ENCODE data around the gene TIMM9. TPM values are rescaled to one million over a fixed set of nuclear protein-coding genes. Genes with fewer than 3 reads are reported as not detected.
"Not testable (repeated sequence)": the region's sequence is repeated elsewhere in the genome, so short reads cannot be mapped to it uniquely, and the experiment has no call there.

TIMM9 gene
- total RNA-seq, 1 donor from 2014 or later: 23.2 TPM

DNA sequence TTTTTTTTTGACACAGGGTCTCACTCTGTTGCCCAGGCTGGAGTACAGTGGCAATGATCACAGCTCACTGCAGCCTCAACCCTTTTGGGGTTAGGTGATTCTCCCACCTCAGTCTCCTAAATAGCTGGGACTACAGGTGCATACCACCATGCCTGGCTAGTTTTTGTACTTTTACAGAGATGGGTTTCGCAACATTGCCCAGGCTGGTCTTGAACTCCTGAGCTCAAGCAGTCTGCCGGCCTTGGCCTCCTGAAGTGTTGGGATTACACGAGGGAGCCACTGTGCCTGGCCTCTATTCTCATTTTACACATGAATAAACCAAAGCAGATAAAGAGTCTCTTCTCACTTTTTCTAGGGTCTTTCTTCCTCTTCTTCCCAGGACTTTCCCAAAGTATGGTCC is 28.4 kb downstream of the TIMM9 start:
- FAIRE-seq (no peak), DNase-seq (ENCODE audit: low spot score in 2 of 2) (no peak)

DNA sequence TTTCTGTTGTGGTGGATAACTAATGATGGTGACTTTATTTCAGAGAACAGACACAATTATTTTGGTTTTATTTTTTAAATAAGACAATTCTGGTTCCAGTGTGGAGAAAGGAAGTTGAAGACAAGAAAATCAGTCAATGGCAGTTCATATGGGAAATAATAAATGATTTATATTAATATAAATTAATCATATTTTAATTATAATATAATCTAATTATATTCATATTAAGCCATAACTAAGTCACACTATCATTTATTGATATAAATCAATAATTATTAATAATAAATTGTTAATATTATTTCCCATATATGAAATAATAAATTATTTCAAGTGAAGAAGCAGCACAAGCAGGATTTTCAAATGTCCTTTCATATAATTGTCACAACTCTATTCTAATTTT is 28.8 kb downstream of the TIMM9 start:
- DNase-seq (ENCODE audit: low spot score in 2 of 2) (no peak), FAIRE-seq (no peak)

DNA sequence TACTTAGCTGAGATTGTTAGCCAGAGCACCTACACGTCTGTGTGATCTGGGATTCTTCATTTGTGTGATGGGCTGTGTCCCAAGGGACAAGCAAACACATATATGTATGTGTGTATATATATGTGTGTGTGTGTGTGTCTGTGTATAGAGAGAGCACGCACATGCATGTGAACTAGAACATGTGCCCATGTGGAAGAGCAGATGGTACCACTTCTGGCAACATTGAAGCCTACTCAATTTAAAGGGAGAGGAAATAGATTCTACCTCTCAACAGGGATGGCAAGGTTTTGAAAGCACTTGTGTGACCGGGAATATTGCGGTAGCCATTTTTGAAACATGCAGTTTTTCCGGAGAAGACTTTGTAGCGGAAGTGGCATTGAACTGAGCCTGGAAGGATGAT is 30.2 kb downstream of the TIMM9 start:
- FAIRE-seq (no peak), DNase-seq (ENCODE audit: low spot score in 2 of 2) (no peak)

DNA sequence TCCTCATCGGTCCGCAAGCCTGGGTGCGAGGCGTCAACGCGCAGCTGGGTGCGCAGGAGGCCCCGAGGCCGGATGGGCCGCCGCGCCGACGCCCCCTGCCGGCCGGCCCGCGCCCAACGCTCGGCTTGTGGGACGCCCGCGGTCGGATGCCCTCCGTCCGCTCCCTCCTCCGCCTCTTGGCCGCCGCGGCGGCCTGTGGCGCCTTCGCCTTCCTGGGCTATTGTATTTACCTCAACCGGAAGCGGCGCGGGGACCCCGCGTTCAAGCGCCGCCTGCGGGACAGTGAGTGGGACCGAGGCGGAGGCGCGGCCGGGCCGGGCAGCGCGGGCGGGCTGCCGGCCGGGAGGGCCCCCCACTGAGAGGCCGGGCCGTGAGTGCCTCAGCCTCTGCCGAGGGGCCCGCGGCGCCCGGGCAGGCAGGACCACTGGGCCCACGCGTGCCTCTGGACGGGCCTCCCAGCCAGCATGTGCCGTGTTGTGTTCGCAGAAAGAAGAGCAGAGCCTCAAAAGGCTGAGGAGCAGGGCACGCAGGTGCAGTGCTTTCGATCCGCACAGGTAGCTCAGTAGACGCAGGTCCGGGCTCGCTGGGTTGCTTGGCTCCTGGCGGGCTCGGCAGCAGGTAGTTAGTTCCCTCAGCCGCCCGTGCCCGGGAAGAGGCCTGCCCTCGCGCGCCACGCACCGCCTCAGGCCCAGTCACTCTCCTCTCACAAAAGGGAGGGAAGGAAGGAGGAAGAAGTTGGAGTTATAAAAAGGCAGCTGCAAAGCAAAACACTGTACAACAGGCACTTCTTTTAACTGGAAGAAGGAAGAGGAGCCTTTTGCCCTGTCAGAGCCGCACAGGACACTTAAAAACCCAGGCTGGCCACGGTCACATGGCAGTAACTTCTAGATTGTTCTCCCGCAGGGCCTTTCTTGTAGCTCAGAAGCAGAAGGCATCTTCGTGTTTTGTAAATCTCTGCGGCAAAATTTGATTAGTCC is 31.2 kb downstream of the TIMM9 start, which contains the start of gene TOMM20L:
Gene TOMM20L (plus strand): TSS at position 119 of the 977 bp plus-strand sequence. CDS start 28 bp downstream, at position 147.
- no peak for FAIRE-seq
- DNase-seq (ENCODE audit: low spot score in 2 of 2): peak; percentile 75 to 81

DNA sequence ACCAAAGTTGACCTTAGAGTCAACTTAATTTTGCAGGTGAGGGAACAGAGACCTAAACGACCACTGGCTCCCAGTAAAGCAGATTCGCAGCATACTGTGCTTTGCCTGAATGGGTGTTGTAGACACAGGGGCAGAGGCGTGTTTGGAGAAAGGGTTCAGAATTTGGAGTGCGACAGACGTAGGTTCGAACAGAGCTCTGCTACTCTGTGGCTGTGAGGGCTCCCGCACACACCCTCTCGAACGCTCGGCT is 31.8 kb downstream of the TIMM9 start:
- no peak for DNase-seq (ENCODE audit: low spot score in 2 of 2)

DNA sequence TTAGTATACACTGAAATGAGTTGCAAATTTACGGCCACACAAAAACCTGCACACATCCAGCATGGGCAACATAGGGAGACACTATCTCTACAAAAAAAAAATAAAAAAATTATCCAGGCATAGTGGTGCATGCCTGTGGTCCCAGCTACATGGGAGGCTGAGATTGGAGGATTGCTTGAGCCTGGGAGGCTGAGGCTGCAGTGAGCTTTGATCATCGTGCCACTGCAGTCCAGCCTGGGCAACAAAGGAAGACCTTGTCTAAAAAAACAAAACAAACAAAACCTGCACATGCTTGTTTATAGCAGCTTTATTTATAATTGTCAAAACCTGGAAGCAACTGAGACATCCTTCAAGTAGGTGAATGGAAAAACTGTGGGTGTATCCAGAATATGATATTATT is 36.5 kb downstream of the TIMM9 start:
- FAIRE-seq: no peak

More for the DNA sequence above, 31.8 kb downstream of the TIMM9 start:
- FAIRE-seq: no peak

DNA sequence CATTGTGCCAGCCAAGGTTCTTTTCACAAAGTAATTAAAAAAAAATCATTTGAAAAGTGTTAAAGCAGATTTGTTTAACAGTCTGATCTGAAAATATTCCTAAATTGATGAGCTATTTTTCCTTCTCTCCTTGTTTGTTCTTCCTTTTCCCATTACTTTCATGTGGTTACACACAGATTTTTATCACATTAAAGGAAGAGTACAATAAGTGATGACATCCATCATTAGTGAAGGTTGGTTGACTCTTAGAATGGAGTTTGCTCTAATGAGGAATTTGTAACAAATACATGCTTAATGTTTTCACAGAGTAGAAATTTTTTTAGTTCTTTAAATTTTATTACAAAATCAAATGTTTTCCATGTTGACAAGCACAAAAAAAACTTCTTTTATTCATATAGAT is 50.5 kb downstream of the TIMM9 start:
- FAIRE-seq (no peak), DNase-seq (ENCODE audit: low spot score in 2 of 2) (no peak)

More for the DNA sequence above, 36.5 kb downstream of the TIMM9 start:
- no peak for DNase-seq (ENCODE audit: low spot score in 2 of 2)

DNA sequence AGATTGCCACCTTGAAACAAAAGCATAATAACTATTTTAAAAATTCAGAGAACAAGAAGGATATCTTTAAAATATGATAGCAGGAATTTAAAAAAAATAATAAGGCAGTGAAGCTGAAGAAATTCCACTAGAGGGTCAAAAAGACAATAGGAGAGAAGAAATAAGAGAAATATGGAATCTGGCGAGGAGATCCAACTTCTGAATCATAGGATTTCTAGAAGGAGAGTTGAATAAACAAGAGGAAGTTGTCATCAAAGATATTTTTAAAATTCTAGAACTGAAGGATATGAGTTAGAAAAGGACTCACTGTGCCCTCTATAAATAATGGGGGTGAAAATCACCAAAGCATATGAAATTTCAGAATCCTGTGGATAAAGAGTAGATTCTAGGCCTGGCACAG is 58.4 kb downstream of the TIMM9 start:
- FAIRE-seq (peak; percentile 13), DNase-seq (ENCODE audit: low spot score in 2 of 2) (no peak)

DNA sequence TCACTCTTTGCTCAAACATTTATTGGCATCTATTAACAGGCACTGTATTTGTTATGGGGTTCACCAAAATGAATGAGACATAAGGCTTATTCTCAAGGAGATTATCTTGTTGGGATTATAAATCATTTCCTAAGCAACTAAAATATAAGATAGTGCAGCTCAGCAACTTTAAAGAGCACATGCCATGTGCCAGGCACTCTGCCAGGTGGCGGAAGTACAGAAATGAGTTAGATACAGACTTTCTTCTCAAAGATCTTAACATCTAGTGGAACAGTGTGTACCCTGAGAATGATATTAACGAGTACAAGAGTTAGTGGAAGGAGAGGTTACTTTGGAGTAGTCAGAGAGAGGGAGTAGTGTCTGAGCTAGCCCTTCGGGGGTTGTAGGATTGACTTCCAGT is 60.0 kb downstream of the TIMM9 start:
- DNase-seq (ENCODE audit: low spot score in 2 of 2) (no peak), FAIRE-seq (no peak)

DNA sequence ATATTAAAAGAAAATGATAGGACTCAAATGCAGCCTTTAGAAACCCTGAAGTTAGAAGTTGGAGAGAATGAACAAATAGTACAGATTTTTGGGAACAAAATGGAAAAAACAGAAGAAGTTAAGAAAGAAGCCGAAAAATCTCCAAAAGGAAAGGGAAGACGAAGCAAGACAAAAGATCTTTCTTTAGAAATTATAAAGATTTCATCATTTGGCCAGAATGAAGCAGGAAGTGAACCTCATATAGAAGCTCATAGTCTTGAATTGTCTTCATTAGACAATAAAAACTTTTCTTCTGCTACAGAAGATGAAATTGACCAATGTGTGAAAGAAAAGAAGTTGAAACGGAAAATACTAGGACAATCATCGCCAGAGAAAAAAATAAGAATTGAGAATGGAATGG is 63.0 kb downstream of the TIMM9 start:
- no peak for FAIRE-seq
- no peak for DNase-seq (ENCODE audit: low spot score in 2 of 2)

DNA sequence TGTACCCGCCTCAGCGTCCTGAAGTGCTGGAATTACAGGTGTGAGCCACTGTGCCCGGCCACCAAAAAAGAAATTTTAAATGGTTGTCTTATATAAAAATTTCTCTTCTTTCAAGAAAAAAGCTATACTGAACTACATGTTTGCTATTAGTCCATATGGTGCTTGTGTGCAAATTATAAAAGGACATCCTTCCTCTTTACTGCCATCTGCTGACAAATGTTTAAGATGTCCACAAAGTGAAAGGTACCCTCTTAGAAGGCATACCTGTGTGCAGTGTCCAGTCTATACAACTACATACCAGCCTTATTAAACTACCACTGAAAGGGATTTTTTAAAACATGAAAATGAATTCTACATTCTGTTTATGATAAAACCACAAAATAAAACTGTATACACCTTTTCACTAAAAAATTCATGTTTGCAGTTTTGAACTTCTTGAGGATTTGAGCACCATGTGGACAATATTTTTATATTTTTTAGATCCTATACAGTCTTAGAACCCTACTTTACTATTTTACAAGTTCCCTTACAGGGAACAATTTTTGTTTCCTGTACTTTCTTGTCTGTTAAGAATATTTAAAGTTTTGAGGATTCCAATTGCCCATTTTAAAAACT is 64.4 kb downstream of the TIMM9 start:
- DNase-seq (ENCODE audit: low spot score in 2 of 2) (no peak), FAIRE-seq (no peak)

DNA sequence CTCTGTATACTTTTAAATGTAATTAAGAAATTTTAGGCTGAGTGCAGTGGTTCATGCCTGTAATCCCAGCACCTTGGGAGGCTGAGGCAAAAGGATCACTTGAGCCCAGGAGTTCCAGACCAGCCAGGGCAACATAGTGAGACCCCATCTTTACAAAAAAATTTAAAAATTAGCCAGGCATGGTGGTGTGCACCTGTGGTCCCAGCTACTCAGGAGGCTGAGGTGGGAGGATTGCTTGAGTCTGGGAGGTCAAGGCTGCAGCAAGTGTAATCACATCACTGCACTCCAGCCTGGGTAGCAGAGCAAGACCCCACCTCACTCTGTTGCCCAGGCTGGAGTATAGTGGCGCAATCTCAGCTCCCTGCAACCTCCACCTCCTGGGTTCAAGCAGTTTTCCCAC is 65.1 kb downstream of the TIMM9 start:
- DNase-seq (ENCODE audit: low spot score in 2 of 2); FAIRE-seq: not testable (repeated sequence)

Small RNA genes within 50 kb of the gene (small RNA-seq; reads per million reads assigned to genes)
- not detected for gene HSBP1P1
- not detected for gene RF00019

Other genes starting within 250 kb of the TIMM9 start
- 128 TPM for gene ACTR10, start 227.4 kb downstream of the TIMM9 start, total RNA-seq
- gene PSMA3, start 182.7 kb downstream of the TIMM9 start, total RNA-seq: 33.8 TPM
- 59.1 TPM for gene ARID4A, start 129.0 kb downstream of the TIMM9 start, total RNA-seq
- not detected for gene TOMM20L, start 31.6 kb downstream of the TIMM9 start, total RNA-seq
- gene KIAA0586, start 188 bp upstream of the TIMM9 start, total RNA-seq: 26.9 TPM
- gene DACT1, start 210.4 kb upstream of the TIMM9 start, total RNA-seq: 203 TPM

All from frontal cortex (tissue), 4 donors.